Activated CD4-positive, CD25-positive, alpha-beta regulatory T cell treated with anti-CD3 and anti-CD28 coated beads, Interleukin-2, amount 50 U/mL, for 24 hours (primary cell): Measurements from ENCODE around the gene COPA.
"Not testable (repeated sequence)": the region's sequence is repeated elsewhere in the genome, so short reads cannot be mapped to it uniquely, and the experiment has no call there.

Experiments
- ATAC-seq, 2 donors: fragments of 150-1000 bp; cut with Tn5 transposase; one replicate each; pipeline ENCODE4 v1.10.0; 2021; ENCODE audit warnings: mild to moderate bottlenecking in 1 of 2, moderate library complexity in 1 of 2

COPA gene

DNA sequence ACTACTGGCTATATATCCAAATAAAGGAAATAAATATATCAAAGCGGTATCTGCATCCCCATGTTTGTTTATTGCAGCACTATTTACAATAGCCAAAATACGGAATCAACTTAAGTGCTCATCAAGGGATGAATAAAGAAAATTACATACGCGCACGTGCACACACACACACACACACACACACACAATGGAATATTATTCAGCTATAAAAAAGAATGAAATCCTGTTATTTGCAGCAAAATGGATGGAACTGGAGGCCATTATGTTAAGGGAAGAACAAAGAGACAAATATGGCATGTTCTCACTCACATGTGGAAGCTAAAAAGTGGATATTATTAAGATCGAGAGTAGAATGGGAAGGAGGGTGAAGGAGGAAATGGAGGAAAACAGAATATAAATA is 20.2 kb downstream of the COPA start:
- no peak for ATAC-seq

DNA sequence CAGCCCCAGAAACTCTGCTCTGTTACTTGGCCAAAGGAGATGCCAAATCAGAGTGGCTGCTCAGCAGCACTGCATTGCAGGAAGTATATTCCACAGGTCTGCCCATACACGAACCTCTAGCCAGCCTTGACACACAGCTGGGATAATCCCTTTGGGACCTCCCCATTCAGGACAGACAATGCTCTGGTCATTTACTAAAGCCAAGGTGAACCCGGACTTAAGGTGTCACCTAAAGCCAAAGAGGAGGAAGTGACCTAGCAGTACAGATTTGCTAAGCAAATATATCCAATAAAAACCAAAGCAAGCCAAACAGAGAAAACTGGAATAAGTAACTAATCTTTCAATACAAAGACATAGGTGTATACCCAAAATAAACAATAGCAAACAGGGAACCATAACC is 27.7 kb downstream of the COPA start:
- no peak for ATAC-seq

DNA sequence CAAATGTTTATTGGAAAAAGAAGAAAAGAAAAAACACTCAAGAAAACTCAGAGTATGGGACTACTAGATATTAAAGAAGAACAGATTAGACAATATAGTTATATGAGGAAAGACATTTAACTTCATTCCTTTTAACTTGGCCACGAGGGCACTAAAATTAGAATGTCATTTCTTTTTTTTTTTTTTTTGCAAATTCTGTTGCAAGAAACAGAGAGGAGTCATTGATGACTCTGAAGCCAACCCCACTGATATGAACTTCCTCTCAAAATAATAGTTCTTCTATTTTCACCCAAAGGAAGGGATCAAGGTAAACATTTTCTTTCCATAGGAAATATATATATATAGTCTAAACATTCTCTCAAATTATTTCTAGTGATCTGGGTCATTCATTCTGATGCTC is 33.5 kb downstream of the COPA start:
- no peak for ATAC-seq

DNA sequence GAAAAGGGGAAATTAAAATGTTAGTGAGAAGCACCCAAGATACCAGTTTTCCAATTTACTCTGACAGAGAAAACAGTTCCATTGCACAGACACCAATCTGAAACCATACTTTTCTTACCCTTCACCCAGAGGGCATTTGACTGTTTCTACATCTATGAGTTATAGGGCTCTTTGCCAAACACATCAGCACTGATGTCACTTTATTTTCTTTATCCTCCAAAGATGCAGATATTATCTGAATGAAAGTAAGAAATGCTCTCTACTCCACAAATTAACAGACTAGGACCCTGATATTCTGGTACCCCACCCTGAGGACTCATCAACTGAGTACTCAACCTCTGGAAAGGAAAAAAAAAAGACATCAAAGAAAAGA is 33.9 kb downstream of the COPA start:
- no peak for ATAC-seq

DNA sequence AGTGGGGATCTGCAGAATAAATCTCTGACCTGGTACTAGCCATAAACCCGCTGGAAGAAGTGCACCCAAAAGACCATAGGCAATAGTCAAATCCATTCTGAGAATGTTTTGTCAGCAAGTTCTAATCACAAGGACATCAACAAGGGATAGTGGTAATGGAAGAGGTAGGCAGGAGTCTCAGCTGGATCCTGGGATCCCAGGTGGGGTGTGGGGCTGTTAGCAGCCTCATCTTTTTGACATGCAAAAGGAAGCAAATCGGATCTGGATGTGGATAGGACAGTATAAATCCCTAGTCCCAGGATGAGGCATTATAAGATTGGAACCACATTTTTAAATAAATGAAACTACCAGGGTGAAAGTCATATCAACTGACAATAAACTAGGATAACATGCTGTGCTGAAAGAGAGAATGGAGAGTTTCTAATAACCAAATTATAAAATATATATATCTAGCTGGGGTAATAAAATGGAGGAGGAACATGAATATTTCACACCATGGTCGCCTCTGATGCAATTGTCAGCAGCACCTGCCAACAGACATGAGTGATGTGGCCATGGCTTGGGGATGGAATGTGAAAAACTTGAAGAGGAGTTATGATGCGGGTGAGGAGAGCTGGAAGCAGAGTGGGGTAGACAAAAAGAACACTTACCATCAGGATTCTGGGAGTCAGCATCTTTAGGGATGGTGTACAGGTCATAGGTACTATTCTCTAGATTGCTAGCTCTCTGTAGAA is 34.4 kb downstream of the COPA start:
- ATAC-seq = no peak

DNA sequence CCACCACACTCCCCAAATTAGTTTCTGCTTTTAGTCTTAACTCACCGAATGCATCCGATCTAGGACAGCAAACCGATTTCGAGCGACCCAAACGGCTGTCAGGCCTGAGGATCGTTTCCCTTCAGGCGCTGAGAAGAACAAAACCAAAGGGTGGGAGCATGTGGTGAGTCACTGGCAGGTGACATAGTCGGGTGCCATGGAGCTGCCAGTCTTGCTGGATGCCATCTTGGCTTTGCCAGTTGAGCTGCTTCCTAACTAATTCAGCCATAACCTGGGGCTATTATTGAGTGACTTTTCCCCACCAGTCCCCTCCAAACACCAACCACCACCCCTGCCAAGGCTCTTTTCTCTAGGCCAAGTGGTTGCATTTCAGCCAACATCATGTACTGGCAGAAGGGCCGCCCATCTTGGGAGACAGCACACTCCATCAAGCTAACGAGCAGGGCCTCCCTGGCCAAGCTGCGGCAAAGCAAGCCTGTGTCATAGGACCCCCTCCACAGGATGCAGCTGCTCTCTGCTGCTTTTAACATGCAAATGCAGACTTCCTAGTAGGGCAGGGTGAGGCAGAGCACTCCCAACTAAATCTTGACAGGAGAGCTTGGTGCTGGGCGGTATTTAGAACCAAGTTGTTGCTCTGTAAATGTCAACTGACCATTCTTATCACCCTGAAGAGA is 35.8 kb downstream of the COPA start:
- ATAC-seq = no peak

DNA sequence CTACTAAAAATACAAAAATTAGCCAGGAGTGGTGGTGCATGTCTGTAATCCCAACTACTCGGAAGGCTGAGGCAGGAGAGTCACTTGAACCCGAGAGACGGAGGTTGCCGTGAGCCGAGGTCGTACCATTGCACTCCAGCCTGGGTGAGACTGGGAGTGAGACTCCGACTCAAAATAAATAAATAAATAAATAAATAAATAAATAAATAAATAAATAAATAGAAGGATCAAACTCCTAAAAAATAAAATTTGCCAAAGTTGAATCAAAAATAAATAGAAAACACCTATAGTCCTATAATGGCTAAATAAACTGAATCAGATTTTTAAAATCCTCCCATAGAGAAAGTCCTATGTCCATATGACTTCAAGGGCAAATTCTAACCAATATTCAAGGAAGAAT is 42.9 kb downstream of the COPA start:
- ATAC-seq = no peak

DNA sequence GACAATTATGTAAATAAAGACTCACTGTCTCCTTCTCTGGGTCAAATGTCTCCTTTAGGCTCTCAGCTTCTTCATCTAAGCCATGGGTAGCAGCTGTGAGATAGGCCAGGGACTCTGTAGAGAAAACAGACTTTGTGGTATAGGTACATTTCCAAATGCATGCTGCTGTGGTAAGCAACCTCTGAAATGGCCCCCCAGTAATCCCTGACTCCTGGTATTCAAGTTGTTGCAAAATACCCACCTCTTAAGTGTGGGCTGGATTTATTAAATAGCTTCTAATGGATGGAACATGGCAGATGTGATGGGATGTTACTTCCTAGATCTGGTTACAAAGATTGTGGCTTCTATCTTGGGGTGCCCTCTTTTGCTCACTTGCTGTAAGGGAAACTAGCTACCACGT is 47.0 kb downstream of the COPA start:
- no peak for ATAC-seq

DNA sequence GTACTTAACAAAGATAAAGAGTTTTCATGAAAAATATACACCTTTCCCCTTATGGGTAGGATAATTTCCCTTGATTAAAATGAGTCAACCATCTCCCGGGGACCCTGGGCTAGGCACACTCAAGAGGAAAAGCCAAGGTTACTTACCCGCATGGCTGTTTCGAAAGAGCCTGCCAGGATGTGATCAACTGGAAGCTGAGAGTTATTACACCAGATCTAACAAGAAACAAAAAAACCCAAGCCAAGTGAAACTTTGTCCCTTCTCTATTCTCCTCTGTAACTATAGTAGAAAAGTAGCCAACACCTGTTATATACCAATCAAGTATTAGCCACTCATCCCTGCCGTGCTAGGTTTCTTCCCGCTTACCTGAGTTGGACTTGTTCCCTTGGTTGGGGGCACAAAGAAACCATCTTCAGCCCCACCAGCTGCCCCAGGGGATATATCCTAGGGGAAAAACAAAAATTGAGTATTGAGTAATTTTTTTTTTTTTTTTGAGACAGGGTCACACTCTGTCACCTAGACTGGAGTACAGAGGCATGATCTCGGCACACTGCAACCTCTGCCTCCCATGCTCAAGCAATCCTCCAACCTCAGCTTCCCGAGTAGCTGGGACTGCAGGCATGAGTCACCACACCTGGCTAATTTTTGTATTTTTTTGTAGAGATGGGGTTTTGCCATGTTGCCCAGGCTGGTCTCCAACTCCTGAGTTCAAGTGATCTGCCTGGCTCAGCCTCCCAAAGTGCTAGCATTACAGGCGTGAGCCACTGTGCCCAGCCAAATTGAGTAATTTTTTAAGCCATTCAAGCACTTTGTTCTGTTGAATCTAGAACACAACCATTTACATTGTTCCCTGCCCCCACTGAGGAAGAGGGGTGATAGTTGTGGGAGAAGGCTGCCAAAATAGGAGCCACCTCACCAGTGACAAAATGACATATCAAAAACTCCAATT is 49.8 kb downstream of the COPA start:
- ATAC-seq = no peak

DNA sequence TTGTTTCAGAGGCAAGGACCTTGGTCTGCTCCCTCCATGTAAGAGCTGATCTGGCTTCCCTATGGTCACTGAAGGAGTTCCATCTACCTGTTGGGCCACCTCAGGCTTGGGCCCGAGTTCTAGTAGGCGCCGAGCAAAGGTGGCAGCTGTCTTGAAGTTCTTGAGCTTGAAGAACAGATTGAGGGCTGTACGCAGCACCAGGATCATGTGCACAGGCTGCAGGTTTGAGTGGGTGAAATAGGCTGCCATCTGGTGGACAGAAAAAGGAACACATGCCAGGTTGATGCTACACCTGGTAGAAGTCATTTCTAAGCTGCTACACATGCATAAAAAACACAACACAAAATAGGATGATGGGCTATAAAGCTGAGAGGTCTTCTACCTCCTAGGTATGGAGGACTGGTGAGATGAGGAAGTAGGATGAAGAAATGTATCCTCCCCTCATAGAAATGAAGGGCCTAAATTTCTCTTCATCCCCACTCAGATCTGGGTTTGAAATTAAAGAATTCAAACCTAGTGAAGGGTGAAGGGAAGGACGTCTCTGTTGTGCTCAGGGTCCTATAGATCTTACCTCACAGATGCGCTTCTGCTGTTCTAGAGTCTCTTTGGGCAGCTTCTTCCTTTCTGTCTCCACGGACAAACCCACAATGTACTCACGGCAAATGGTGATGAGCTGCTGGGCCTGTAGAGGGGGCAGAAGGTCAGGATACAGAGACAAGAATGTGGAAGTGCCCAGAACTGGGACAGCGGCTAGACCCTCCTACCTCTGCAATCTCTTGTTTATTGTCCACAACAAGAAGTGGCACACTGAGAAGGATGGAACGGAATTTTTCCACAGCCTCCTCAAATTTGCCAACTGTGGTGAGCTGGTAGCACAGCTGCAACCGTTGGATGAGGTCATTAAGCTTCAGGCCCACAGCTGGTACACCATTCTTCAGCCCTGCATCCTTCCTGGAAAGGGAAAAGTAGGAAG is 51.5 kb downstream of the COPA start:
- peak; percentile 94 to 95 for ATAC-seq

DNA sequence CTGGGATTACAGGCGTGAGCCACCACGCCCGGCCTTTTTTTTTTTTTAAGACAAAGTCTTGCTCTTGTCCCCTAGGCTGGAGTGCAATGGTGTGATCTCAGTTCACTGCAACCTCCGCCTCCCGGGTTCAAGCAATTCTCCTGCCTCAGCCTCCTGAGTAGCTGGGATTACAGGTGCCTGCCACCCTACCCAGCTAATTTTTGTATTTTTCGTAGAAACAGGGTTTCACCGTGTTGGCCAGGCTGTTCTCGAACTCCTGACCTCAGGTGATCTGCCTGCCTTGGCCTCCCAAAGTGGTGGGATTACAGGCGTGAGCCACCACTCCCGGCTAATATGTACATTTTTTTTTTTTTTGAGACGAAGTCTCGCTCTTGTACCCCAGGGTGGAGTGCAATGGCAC is 55.3 kb downstream of the COPA start:
- ATAC-seq = not testable (repeated sequence)

DNA sequence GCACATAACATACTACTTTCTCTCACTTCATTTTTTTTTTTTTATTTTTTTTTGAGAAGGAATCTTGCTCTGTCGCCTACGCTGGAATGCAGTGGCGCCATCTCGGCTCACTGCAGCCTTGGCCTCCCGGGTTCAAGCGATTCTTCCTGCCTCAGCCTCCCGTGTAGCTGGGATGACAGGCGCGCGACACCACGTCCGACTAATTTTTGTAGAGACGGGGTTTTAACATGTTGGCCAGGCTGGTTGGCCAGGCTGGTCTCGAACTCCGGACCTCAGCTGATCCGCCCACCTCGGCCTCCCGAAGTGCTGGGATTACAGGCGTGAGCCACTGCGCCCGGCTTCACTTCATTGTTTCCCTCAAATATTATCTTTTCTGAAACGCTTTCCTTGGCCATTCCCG is 57.5 kb downstream of the COPA start:
- no peak for ATAC-seq

DNA sequence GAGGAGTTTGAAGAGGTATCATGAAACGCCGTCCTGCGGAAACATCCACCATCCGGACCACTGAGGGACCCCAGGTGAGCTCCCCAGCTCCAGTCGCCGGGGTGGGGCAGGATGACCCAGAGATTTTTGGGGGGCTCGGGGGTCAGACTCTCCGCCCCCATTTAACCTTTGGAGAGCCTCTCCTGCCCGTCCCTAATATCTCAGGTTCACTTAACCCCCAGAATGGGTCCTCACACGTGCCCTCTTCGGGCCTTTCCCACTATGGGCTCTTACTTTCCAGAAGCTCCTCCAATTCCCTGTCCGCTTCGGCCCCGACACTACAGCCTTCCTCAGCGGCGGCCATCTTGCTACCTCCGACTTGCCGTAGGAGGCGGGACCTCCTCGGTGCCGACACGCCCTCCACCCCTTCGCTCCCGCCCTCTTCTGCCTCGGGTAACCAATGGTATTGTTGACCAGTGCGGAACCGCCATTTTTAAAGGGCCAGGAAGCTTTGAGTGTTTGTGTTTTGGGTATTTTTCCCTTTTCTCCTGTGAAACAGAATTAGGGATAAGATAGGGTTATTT is 58.2 kb downstream of the COPA start, which contains the start of gene PEX19:
PEX19 (minus strand) TSS at position 352 of the 563 bp plus-strand sequence; CDS start at position 343, 9 bp downstream.
- ATAC-seq = peak; percentile 100

DNA sequence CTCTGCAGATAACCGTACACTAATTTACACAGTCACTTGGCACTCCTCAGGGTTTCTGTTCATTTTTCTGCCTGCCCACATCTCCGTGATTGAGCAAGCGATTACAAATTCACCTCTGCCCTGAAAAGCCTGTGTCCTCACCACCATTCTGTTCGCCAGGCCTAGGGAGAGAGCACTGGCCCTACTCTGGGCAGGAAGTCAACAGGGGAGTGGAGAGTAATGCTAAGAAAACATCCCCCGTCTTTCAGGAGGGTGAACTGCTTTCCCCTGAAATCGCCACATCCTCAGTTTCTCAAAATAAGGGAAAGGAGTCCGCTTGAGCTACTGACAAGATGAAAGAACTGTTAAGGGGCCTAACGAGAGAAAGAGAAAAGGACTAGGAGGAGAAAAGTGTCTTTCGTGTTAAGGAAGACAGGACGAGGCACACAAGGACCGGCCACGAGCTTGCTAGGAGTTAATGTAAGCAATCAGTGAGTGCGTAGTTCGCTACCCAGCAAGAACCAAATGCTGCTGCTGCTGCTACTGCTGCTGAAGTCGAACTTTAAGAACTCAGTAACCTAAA is 58.7 kb downstream of the COPA start:
- peak in 1 of 2 donors; percentile 4 for ATAC-seq

DNA sequence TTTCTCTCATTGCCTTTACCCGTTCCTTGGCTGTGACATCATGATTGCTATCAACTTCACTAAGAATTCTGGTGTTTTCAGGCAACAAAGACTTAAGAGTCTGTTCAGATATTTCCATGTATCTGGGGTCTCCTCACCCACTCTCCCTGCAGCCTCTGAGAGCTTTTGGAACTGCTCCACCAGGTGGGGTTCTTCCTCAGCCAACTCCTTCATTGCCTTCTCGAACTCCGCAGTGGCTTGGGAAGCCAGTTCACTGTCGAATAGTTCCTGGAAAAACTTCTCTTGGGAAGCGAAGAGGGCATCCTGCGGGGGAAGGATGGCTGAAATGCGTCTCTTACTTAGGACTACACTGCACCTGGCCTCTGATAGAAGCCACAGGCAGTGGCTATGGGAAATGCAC is 60.2 kb downstream of the COPA start:
- ATAC-seq = no peak

DNA sequence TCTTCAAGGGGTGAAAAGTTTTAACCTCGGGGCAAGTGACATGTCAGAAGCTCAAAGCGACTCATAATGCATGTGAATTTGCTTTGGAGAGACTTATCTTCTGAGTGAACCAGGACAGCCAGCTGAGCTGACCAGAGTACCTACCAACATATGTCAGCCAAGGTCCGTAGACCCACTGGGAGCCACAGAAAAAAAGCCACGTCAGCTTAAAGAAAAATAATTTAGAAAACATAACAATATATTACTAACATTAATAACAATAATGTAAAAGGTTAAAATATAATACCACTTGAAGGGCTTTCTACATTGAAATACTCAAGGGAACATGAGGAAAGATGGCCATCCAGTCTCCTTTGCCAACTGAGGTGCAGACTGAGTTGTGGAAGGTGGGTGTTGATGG is 65.1 kb downstream of the COPA start:
- no peak for ATAC-seq

DNA sequence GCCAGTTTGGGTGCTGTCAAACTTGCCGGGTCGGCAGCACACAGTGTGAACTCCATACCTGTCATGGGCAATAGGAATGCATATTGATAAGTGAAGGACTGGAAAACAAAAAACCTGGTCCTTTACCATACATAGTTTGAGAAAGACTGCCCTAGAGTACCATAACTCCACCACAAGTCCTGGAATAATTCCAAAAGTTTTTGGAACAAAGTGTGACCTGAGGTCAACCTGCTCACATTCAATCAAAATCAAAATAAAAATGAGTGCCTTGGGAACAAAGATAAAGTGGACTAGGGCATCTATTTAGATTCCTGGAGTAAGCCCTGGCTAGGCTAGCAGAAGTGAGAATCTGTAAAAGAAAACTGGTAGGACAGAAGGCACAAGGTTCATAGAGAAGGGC is 65.7 kb downstream of the COPA start:
- ATAC-seq = no peak

DNA sequence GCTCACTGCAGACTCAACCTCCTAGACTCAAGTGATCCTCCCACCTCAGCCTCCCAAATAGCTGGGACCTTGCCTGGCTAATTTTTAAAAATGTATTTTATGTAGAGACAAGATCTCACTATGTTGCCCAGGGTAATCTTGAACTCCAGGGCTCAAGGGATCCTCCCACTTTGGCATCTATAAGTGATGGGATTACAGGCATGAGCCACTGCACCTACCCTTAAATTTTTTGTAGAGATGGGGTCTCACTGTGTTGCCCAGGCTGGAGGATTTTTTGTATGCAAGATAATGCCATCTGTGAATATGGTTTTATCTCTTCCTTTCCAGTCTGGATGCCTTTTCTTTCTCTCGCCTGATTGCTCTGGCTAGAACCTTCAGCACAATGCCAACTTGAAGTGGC is 72.0 kb downstream of the COPA start:
- no peak for ATAC-seq

DNA sequence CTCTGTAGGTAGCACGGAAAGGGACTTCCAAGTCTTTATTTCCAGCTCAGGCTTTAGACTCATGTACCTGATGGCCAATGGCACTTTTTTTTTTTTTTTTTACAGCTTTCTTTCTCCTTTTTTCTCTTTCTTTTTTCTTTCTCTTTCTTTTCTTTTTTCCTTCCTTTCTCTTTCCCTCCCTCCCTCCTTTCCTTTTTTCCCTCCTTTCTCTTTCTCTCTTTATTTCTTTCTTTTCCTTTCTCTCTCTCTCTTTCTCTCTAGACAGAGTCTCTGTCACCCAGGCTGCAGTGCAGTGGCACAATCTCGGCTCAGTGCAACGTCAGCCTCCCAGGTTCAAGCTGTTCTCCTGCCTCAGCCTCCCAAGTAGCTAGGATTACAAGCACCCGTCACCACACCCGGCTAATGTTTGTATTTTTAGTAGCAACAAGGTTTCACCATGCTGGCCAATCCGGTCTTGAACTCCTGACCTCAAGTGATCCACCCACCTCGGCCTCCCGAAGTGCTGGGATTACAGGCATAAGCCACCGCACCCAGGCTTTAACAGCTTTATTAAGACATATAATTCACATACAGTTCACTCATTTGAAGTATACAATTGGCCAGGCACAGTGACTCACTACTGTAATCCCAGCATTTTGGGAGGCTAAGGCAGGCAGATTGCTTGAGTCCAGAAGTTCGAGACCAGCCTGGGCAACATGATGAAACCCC is 75.6 kb downstream of the COPA start:
- ATAC-seq = no peak

DNA sequence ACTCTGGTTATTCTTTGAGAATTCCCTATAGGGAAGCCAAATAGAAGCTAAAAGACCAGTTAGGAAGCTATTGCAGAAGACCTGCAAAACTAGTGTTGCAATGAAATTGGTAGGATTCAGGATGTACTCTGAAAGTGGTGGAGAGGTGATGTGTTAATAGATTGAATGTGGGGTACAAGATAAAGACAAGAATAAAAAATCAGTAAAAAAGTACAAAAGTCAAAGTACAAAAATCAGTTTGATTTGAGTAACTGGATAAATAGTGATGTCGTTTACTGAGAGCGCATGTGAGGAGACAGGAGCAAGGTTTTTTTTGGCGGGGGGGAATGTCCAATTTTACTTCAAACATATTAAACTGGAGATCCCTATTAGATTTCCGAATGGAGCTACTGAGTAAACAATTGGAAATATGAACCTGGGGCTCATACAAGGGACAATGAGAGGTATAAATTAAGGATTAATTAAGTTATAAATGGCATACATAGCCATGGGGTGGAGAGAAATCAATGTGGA is 78.2 kb downstream of the COPA start:
- ATAC-seq = no peak
